Limb (tissue), 2 donors: ENCODE measurements around the gene SNTB2.
"Not testable (repeated sequence)": the region's sequence is repeated elsewhere in the genome, so short reads cannot be mapped to it uniquely, and the experiment has no call there.

Source experiments
- DNase-seq, 2 donors: peaks; one replicate each; pipeline ENCODE4 v3.0.0-alpha.2; 2016; ENCODE audit errors: extremely low spot score in 2 of 2

SNTB2 gene

GRCh38 chr16:69233124-69233523 lies 46.2 kb downstream of the SNTB2 start:
- no peak for DNase-seq

DNA sequence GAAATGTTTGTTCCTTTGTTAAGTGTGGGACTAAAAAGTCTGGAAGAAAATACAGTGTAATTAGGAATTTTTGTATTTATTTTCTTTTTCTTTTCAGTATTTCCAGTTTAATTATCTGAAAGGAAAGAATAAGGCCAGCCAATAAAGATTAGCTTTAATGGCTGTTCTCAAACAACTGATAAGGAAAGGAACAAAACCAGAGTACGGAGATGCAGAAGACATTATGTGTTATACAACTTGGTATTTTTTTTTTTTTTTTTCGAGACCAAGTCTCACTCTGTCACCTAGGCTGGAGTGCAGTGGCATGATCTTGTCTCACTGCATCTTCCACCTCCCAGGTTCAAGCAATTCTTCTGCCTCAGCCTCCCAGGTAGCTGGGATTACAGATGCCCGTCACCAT lies 47.5 kb downstream of the SNTB2 start:
- DNase-seq = no peak

DNA sequence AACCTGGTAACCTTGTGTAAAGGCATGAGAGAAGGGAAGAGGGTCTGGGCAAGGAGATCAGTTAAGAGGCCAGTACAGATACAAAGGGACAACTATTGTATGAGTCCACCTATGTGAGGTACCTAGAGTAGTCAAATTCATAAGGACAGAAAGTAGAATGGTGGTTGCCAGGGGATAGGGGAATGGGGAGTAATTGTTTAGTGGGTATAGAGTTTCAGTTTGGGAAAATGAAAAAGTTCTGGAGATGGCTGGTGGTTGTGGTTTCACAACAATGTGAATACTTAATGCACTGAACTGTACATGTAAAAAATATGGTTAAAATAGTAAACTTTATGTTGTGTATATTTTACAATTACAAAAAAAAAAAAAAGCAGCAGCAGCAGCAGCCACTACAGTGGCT lies 49.4 kb downstream of the SNTB2 start:
- no peak for DNase-seq

DNA sequence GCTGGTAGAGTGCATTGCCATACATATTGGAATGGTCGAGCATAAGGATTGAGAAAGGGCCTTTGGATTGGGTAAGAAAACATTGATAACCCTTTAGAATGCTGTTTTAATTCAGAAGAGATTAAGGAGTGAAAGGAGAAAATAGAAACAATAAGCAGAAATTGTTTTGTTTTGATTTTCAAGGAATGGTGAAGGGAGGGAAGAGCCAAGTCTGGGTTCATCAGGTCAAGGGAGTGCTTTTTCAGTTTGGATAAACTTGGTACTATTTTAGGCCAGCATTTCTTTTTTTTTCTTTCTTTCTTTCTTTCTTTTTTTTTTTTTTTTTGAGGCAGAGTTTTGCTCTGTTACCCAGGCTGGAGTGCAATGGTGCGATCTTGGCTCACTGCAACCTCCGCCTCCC lies 50.3 kb downstream of the SNTB2 start:
- no peak for DNase-seq

DNA sequence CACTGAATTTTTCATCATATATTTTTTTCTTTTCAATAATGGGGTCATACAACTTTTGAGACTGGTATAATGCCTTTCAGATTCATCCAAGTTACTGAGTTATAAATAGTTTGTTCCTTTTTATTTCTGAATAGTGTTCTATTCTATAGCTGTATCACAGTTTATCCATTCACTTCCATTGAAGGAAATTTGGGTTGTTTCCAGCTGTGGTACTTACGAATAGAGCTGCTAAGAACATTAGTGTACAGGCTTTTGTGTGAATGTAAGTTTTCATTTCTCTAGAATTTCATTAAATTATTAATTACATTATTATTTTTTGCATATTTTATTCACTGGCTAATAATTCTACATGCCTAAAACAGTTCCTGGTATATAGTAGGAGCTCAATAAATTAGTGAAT lies 52.9 kb downstream of the SNTB2 start:
- DNase-seq = no peak

- no peak for DNase-seq
These were observed 53.4 kb downstream of the SNTB2 start for GRCh38 chr16:69240331-69240730.

GRCh38 chr16:69241926-69242325 lies 55.0 kb downstream of the SNTB2 start:
- no peak for DNase-seq

DNA sequence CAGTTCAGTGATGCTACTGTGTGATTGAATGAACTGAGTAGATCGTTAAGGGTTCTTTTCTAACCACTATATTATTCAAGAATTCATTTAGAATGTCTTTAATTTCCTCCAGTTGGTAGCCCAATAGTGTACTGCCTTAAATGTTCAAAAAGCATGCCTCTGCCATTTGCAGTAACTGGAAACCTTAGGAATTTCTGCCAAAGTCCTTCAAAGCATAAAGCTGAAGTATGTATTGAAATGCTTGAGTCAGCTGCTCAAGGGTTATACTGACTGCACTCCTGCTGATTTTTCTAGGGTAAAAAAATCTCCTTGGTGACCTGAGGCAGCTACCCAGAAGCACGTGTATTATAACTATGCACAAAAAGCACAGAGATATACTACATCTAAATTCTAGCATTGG lies 56.5 kb downstream of the SNTB2 start:
- DNase-seq = peak in 1 of 2 donors; percentile 64

GRCh38 chr16:69244336-69244735 lies 57.4 kb downstream of the SNTB2 start:
- DNase-seq = no peak

DNA sequence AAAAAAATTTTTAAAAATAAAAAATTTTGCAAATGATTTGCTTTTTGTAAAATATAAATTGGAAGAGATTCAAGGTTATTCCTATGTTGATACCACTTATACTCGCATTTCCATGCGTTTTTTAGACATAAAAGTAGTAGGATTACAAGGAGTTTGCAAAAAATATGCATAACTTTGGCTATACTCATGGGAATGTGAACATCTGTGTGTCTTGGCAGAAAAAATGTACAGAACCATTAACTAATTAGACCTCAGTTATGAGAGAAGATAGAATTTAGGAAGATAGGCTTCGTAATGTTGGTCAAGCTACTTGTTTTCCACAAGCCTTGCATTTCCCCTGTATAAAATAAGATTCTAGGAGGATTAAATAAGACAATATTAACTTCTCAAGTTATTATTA lies 63.1 kb downstream of the SNTB2 start:
- DNase-seq = no peak

DNA sequence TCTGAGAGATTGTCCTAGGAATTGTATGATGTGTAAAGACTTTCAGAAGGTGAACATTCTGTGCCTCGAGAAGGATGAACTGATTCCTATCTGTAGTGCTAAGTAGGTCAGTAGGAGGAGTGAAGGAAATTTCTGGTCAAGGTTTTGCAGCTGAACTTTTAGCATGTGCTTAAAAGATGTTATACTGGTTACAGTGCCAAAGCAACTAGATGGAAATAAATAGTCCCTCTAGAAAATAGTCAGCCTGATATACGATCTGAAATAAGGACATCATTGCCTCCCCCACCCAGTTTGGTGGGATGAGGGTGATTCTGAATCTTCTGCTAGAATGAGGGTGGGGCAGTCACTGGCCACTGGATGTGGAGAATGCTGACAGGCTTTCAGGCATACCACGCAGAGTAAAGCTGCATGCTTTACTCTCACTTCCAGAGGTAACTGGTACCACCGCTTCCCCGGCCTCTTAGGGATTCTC lies 66.9 kb downstream of the SNTB2 start:
- DNase-seq = no peak

DNA sequence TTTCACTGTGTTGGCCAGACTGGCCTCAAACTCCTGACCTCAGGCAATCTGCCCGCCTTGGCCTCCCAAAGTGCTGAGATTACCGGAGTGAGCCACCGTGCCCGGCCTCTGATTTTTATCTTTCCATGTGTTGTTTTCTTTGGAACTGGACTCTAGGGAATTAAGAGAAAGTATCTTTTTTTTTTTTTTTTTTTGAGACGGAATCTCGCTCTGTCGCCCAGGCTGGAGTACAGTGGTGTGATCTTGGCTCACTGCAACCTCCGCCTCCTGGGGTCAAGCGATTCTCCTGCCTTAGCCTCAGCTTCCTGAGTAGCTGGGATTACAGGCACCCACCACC lies 72.4 kb downstream of the SNTB2 start:
- not testable (repeated sequence) for DNase-seq

DNA sequence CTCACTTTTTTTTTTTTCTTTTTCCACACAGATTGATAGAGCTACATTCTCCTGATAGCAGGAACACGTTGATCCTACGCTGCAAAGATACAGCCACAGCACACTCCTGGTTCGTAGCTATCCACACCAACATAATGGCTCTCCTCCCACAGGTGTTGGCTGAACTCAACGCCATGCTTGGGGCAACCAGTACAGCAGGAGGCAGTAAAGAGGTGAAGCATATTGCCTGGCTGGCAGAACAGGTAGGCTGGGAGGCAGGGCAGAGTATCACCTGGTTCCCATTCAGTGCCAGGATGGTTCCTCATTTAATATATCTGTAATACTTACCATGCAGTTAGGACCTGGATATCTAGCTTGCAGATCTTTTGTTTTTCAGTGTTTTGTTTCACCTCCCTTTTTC lies 73.1 kb downstream of the SNTB2 start:
- no peak for DNase-seq

GRCh38 chr16:69260506-69260905 lies 73.5 kb downstream of the SNTB2 start:
- no peak for DNase-seq

- DNase-seq = no peak
These were observed 79.5 kb downstream of the SNTB2 start for GRCh38 chr16:69266334-69267063.

DNA sequence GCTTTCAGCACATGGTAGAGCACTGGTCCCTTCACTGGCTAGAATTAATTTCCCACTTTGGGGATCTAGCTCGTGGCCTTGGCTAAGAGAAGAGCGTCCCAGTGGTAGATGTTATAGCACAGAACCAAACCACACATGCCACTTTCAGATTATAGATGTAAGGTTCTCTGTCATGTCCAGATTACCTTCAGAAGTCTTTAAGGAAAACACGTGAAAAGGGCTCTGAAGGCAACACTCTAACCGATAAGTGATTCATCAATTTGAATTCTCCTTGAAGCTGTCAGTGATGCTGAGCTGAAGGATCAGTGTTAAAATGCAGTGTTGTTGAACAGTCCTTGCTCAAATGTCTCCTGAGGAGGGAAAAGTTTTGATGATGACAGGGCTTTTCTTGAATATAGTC lies 80.7 kb downstream of the SNTB2 start:
- no peak for DNase-seq

DNA sequence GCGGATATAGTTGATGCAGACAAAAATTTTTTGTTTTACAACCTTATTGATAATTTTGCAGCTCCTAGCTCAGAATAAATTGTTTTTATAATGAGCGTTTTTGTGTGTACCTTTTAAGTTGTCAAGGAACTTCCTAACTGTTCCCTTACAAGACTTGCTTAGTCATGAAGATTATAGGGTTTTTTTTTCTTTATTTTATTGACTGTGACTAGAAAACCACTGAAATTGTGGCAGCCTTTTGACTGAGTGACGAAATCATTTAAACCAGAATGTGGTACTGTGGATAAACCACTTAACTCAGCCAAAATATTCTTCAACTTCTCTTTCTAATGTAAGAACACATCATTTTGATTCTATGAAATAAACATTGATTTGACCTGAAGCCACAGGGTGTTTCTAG lies 83.4 kb downstream of the SNTB2 start:
- DNase-seq = no peak

GRCh38 chr16:69270831-69271230 lies 83.9 kb downstream of the SNTB2 start:
- DNase-seq = no peak

DNA sequence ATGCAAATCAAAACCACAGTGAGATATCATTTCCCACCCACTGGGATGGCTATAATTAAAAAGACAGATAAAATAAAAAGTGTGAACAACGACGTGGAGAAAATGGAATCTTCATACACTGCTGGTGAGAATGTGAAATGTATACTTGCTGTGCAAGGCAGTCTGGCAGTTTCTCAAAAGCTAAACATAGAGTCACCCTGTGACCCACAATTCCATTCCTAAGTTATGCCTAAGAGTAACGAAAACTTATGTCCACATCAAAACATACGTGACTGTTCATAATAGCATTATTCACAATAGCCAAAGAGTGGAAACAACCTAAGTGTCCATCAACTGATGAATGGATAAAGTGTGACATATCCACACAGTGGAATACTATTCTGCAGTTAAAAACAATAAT lies 86.0 kb downstream of the SNTB2 start:
- no peak for DNase-seq

DNA sequence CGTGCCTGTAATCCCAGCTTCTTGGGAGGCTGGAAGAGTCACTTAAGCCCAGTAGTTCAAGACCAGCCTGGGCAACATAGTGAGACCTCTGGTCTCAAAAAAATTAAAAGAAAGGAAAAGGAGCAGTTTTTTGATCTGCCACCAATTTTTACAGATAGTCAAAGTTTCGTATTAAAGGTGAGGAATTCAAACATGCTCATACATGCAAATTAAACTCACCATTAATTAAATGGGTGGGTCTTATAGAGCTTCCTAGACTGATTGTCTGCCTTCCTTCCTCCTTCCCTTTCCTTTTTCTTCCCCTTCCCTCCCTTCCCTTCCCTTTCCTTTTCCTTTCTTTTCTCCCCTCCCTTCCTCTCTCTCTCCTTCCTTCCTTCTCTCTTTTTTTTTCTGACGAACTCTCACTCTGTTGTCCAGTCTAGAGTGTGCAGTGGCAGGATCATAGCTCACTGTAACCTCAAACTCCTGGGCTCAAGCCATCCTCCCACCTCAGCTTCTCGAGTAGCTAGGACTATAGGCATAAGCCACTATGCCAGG lies 87.8 kb downstream of the SNTB2 start:
- no peak for DNase-seq

DNA sequence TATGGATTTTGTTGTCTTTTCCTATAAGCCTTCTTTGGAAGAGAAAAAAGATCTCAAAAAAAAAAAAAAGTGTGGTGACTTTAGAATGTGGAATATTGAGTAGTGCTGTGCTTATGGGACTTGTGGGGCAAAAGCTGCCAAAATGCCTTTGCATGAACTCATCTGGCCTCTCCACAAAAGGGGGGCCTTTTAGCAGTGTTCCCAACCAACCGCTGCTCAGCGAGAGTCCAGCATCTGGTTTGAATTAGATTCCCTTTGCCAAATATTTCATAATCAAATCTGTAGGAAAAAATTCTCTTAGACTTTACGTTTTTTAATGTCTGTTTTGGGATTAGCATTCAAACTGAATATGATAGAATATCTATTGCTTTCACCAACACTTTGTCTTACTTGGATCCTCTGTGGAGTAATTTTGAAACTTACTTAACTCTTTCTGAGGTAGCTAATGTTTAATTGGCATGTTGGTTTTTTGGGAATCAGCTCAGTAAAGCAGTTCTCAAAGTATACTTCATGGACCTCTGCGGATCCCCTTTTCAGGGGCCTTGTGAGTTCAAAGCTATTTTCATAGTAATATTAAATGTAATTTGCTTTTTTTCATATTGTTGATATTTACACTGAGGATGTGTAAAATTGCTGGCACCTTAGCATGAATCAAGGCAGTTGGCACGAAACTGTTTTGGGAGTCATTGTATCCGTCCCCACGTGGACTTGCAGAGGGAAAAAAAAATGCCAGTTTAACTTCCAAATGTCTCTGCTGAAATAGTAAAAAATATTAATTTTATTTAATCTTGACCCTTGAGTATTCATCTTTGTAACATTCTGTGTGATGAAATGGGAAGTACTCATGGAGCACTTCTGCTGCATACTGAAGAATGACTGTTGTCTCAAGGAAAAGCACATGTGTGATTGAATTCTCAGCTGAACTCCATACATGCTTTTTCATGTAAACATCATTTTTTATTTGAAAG lies 89.5 kb downstream of the SNTB2 start:
- peak; percentile 59 to 95 for DNase-seq

DNA sequence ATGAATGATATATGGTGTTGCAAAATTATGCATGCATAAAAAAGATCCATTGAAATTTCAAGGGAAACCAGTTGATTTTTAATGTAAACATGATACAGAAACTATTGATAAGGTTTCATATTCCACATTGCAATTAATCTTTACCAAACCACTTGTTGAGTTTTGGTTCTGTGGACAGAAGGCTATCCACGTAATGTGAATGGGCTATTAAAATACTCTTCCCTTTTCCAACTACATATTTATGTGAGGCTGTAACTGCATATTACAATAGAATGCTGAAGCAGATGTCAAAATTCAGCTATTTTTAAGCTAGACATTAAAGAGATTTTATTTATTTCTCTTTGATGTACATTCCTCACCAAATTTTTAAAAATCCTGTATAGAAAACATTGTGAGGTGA lies 90.4 kb downstream of the SNTB2 start:
- DNase-seq = no peak
